C4-2B (cell line): ENCODE data around the gene SH3BGR.

Source experiments
- ZFX ChIP-seq: fragments of 450-650 bp; IDR thresholded peaks from 2 replicates; pipeline ENCODE4 v1.6.1; 2017
- TF ChIP-seq, protein P1 (sequence below): fragments of 450-650 bp; conservative IDR thresholded peaks from 2 replicates; pipeline ENCODE4 v1.5.1; 2017; ENCODE audit warnings: mild to moderate bottlenecking

DNA sequence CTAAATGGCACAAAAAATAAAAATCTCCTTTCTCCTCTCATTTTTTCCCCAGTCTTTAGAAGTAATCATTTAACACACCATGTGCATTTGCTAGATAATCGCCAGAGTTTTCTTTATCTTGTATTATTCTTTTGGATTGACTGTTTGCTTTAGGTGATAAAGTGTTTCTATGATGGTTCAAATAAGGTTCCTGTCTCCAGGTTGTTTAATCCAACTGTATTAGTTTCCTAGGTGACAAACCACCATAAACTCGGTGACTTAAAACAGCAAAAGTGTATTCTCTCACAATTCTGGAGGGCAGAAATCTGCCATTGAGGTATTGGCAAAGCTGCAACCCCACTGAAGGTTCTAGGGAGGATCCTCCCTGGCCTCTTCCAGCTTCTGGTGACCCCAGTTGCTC lies 109.4 kb downstream of the SH3BGR start:
- TF ChIP-seq, protein P1, sequence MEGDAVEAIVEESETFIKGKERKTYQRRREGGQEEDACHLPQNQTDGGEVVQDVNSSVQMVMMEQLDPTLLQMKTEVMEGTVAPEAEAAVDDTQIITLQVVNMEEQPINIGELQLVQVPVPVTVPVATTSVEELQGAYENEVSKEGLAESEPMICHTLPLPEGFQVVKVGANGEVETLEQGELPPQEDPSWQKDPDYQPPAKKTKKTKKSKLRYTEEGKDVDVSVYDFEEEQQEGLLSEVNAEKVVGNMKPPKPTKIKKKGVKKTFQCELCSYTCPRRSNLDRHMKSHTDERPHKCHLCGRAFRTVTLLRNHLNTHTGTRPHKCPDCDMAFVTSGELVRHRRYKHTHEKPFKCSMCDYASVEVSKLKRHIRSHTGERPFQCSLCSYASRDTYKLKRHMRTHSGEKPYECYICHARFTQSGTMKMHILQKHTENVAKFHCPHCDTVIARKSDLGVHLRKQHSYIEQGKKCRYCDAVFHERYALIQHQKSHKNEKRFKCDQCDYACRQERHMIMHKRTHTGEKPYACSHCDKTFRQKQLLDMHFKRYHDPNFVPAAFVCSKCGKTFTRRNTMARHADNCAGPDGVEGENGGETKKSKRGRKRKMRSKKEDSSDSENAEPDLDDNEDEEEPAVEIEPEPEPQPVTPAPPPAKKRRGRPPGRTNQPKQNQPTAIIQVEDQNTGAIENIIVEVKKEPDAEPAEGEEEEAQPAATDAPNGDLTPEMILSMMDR: no peak
- TF ChIP-seq ZFX: no peak
